Osteocyte (in vitro differentiated cells): ENCODE data around the gene CD40LG. TPM values are rescaled to one million over a fixed set of nuclear protein-coding genes. Genes with fewer than 3 reads are reported as not detected.

Source experiments
- DNase-seq: peaks from one replicate; pipeline ENCODE4 v3.0.0; 2021; ENCODE audit warnings: mixed read lengths; ENCODE audit not compliant: unreplicated experiment; ENCODE audit errors: extremely low spot score
- H3K27ac Mint-ChIP-seq: one replicate; pipeline ENCODE4 v1.8.0; 2021; ENCODE audit warnings: mild to moderate bottlenecking, mixed read lengths; ENCODE audit not compliant: unreplicated experiment
- H3K27me3 Mint-ChIP-seq: one replicate; pipeline ENCODE4 v1.8.0; 2021; ENCODE audit warnings: mixed read lengths; ENCODE audit not compliant: unreplicated experiment
- H3K36me3 Mint-ChIP-seq: one replicate; pipeline ENCODE4 v1.8.0; 2021; ENCODE audit warnings: mixed read lengths; ENCODE audit not compliant: unreplicated experiment
- H3K4me1 Mint-ChIP-seq: one replicate; pipeline ENCODE4 v1.8.0; 2021; ENCODE audit warnings: mixed read lengths; ENCODE audit not compliant: unreplicated experiment
- H3K4me3 Mint-ChIP-seq: one replicate; pipeline ENCODE4 v1.8.0; 2021; ENCODE audit warnings: mild to moderate bottlenecking, moderate library complexity, mixed read lengths; ENCODE audit not compliant: unreplicated experiment
- H3K9me3 Mint-ChIP-seq: one replicate; pipeline ENCODE4 v1.8.0; 2021; ENCODE audit warnings: mixed read lengths; ENCODE audit not compliant: unreplicated experiment
- total RNA-seq: library from RNA; stranded (reverse); gene quantifications from 2 replicates; pipeline ENCODE4 v1.2.1, GENCODE V29; 2021
- TF ChIP-seq, protein P1 (sequence below): fragments of 200-600 bp; sonication (generic); IDR thresholded peaks from 2 replicates; pipeline ENCODE4 v1.5.0; 2021; ENCODE audit warnings: antibody characterized with exemption, mild to moderate bottlenecking, moderate library complexity

The CD40LG gene
- total RNA-seq, 1 donor from 2014 or later: not detected

DNA sequence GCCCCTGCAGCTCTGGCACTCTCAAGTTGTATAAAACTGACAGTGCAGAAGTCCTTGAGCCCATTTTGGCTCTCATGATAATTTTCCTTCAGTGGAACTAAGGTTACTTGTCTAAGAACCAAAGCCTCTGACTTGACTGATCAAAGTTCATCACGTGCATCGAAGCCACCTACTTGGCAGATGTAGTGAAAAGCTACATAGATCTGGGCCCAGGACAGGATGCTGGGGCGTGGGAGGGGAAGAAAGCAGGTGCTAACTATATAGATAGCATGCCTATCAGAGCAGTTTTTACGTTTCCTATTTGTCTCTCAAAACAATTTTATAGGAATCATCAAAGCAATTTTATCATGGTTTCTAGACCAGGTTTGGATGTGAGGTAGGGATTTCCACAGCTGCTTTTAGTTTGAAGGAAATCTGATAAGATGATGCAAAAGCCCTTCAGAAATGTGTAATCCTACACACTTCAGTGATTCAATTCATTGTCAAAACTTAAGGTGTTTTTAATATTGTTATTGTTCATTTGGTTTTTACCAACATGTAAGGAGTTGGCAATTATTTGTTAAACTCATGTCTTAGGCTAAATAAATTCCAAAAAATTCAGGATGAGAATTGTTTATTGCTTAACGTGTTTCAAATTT, 1.2 kb upstream of the CD40LG start:
- TF ChIP-seq, protein P1, sequence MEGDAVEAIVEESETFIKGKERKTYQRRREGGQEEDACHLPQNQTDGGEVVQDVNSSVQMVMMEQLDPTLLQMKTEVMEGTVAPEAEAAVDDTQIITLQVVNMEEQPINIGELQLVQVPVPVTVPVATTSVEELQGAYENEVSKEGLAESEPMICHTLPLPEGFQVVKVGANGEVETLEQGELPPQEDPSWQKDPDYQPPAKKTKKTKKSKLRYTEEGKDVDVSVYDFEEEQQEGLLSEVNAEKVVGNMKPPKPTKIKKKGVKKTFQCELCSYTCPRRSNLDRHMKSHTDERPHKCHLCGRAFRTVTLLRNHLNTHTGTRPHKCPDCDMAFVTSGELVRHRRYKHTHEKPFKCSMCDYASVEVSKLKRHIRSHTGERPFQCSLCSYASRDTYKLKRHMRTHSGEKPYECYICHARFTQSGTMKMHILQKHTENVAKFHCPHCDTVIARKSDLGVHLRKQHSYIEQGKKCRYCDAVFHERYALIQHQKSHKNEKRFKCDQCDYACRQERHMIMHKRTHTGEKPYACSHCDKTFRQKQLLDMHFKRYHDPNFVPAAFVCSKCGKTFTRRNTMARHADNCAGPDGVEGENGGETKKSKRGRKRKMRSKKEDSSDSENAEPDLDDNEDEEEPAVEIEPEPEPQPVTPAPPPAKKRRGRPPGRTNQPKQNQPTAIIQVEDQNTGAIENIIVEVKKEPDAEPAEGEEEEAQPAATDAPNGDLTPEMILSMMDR: no peak
- Mint-ChIP-seq H3K4me1 (no peaks in the 10 kb centered on the region), H3K9me3 (peaks cover 16% of the 10 kb centered on the region), H3K36me3 (no peaks in the 10 kb centered on the region), H3K27me3 (peaks cover 13% of the 10 kb centered on the region), H3K4me3 (no peak overlapping the region), H3K27ac (no peak overlapping the region)
- no peak for DNase-seq

DNA sequence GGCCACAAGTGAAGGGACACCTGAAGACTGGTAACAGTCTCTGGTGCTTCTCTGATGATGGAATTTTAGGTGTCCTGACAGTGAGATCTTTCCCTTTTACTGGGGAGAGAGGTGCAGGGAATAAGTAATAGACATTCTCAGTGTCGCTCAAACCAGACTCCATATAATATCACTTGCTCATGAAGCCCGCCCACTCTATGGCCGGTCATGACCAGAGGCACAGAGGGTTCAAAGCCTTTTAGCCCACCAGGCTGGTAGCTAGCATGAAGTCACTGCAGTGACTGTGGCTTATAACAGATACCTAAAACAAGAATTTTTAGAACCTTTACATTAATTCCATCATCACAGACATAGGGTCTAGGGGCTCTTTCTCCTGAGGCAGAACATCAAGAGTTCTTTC, 2.9 kb downstream of the CD40LG start:
- Mint-ChIP-seq H3K36me3 (no peaks in the 10 kb centered on the region), H3K4me3 (no peak overlapping the region), H3K27me3 (no peaks in the 10 kb centered on the region), H3K4me1 (no peaks in the 10 kb centered on the region), H3K27ac (no peak overlapping the region), H3K9me3 (peaks cover 8% of the 10 kb centered on the region)
- TF ChIP-seq, protein P1: no peak
- DNase-seq: no peak

DNA sequence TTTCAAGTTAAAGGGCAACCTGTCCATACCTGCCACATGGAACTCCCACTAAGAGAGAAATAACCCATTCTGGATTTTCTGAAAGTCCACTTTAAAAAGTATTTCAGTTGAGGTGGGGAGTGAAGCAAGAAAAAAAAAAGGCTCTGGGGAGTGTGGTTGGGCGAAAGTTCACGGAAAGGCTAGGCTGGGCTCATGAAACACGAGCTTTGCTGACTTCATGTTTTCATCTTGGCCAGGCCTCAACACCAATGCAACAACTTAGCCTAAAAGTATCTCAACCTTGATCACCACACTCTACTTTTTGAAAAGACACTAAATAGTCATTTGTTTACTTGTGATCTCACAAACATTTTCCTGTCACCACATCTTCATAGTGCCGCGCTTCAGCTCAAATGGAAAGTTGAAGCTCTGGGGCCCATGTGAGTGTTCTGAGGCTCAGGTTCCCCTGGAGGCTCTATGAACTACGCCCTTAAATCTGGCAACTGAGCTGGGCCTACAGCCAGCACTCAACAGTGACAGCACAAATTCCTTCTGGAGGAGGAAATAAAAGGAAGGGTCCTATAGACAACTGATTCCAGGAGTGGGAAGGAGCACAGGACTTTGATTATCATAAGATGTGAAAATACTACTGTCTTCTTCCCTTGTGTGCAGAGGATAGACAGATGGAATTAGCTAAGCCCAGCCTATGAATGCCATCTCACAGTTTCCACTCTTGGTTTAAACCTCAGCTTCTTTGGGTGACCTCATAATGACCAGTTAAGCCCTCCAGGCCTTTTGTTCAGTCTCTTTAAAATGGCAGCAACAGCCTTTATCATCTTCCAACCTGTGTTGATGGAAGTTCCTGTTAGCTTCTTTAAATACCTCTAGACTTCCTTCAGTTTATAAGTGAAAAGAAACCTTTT, 5.1 kb downstream of the CD40LG start:
- Mint-ChIP-seq H3K4me3 (no peak overlapping the region), H3K27me3 (no peaks in the 10 kb centered on the region), H3K36me3 (no peaks in the 10 kb centered on the region), H3K4me1 (no peaks in the 10 kb centered on the region), H3K9me3 (peaks cover 6% of the 10 kb centered on the region), H3K27ac (no peak overlapping the region)
- peak; percentile 30 for DNase-seq
- TF ChIP-seq, protein P1: no peak

DNA sequence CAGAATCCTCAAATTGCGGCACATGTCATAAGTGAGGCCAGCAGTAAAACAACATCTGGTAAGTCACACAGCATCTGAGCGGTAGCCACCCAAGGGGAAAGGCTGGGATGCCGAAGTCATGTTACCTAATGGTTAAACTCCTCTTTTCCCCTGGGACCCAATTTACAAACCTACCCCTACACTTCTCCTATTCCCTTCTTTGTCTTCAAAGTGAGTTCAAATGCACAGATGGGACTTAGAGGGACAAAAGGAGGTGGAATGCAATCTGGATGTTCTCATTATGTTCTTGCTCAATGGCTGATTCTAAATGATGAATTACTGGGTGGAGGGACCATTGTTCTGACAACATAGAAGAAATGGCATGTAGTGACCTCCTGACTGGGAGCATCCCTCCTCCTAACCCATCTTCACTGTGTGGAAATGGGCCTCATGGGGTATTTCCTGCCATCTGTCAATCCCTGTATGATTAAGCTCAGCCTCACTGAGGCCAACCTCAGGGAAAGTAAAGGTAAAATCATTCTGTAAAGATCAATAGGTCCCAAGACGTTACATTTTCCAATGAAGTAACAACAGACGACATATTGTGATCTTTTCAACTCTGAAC, 8.5 kb downstream of the CD40LG start:
- Mint-ChIP-seq H3K27ac (no peak overlapping the region), H3K4me3 (no peak overlapping the region), H3K4me1 (no peaks in the 10 kb centered on the region), H3K27me3 (no peaks in the 10 kb centered on the region), H3K9me3 (peaks cover 22% of the 10 kb centered on the region), H3K36me3 (no peaks in the 10 kb centered on the region)
- no peak for DNase-seq
- TF ChIP-seq, protein P1: no peak

DNA sequence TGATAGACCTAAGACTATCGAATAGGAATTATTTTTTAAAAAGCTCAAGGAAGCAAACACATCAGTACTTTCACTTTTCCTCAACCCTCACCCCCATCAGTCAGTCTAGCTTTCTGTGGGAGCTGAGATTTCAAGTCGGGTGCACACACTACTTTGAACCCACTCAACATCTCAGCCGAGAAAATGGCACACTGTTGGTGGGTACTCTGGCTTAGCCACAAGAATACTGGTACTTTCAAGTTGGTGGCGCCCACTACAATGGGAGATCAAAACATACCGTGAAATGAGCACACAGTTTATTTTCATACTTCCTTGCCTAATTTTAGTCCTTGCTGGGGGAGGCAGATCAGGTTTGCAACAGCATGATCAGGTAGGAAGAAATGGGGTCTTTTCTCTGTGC, 10.2 kb downstream of the CD40LG start:
- TF ChIP-seq, protein P1: no peak
- DNase-seq: no peak
- Mint-ChIP-seq H3K4me3 (no peak overlapping the region), H3K9me3 (peaks cover 22% of the 10 kb centered on the region), H3K4me1 (no peaks in the 10 kb centered on the region), H3K27ac (no peak overlapping the region), H3K27me3 (no peaks in the 10 kb centered on the region), H3K36me3 (no peaks in the 10 kb centered on the region)
